Activated CD8-positive, alpha-beta T cell treated with anti-CD3 and anti-CD28 coated beads for 36 hours (primary cell): Measurements from ENCODE around the gene LAG3. TPM values are rescaled to one million over a fixed set of nuclear protein-coding genes. Genes with fewer than 3 reads are reported as not detected.
A peak's percentile ranks its signal among the peaks of the same experiment; 100 is the strongest.

Experiments
- ATAC-seq: fragments of 200-7000 bp; cut with Tn5 transposase; one replicate; pipeline ENCODE4 v1.10.0; 2021; ENCODE audit warnings: mild to moderate bottlenecking, moderate library complexity
- CTCF ChIA-PET: fragments of 350-600 bp; sonication (Branson Sonifier 250); formaldehyde crosslinking; loops from one replicate; lab custom pipeline; 2021; ENCODE audit warnings: antibody characterized with exemption; lab: Charles Lee
- POLR2A ChIA-PET: fragments of 350-600 bp; sonication (Branson Sonifier 250); formaldehyde crosslinking; loops from one replicate; lab custom pipeline; 2021; ENCODE audit warnings: antibody characterized with exemption; lab: Charles Lee
- DNase-seq: peaks from one replicate; pipeline ENCODE4 v3.0.0-alpha.2; 2020
- H3K27ac Mint-ChIP-seq: one replicate; pipeline ENCODE4 v1.8.0; 2021; ENCODE audit warnings: mild to moderate bottlenecking, mixed read lengths
- H3K27me3 Mint-ChIP-seq: one replicate; pipeline ENCODE4 v1.8.0; 2021; ENCODE audit warnings: mixed read lengths
- H3K36me3 Mint-ChIP-seq: one replicate; pipeline ENCODE4 v1.8.0; 2021; ENCODE audit warnings: low read depth, mixed read lengths
- H3K4me1 Mint-ChIP-seq: one replicate; pipeline ENCODE4 v1.8.0; 2021; ENCODE audit warnings: low read depth, mixed read lengths
- H3K4me3 Mint-ChIP-seq: one replicate; pipeline ENCODE4 v1.8.0; 2021; ENCODE audit warnings: mild to moderate bottlenecking, moderate library complexity, mixed read lengths
- H3K9me3 Mint-ChIP-seq: one replicate; pipeline ENCODE4 v1.8.0; 2021; ENCODE audit warnings: mixed read lengths
- intact Hi-C: fragments of 100-400 bp; cut with micrococcal nuclease; formaldehyde crosslinking; loops from one replicate; pipeline ENCODE4 v1.10.0; 2022
- total RNA-seq, 2 experiments: library from RNA; stranded (reverse); gene quantifications; one replicate each; pipeline ENCODE4 v1.2.3, GENCODE V29; 2021
- TF ChIP-seq, protein P1 (sequence below): fragments of 200-600 bp; IDR thresholded peaks from one replicate; pipeline ENCODE4 v1.8.0; 2022; ENCODE audit warnings: antibody characterized with exemption, mild to moderate bottlenecking

LAG3 gene
- total RNA-seq, 2 experiments from 2014 or later: 264 to 268 TPM

DNA sequence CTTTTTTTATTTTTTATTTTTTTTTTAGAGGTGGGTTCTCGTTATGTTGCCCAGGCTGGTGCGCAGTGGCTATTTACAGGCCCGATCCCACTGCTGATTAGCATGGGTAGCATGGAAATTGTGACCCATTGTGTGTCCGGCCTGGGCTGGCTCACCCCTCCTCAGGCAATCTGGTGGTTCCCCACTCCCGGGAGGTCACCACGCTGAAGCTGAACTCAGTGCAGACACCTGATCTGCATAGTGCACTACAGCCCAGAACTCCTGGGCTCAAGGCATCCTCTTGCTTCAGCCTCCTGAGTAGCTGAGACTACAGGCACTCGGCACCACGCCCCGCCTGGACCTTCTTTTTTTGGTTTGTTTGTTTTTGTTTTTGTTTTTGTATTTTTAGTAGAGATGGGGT lies 11.5 kb downstream of the LAG3 start:
- CTCF ChIA-PET: interaction anchor here (0.9 to 10.0 kb wide), 5 partner anchors 9 to 88 kb away, joined by 3 to 117 read pairs (median 4); partner anchors contain the start of genes MLF2 and PTMS
- DNase-seq (no peak), ATAC-seq (no peak)
- Mint-ChIP-seq H3K9me3 (no peaks in the 10 kb centered on the region), H3K4me3 (peak overlapping the region; percentile 31), H3K27me3 (no peaks in the 10 kb centered on the region), H3K4me1 (peaks cover 69% of the 10 kb centered on the region), H3K36me3 (peaks cover 3% of the 10 kb centered on the region), H3K27ac (no peak overlapping the region)
- TF ChIP-seq, protein P1, sequence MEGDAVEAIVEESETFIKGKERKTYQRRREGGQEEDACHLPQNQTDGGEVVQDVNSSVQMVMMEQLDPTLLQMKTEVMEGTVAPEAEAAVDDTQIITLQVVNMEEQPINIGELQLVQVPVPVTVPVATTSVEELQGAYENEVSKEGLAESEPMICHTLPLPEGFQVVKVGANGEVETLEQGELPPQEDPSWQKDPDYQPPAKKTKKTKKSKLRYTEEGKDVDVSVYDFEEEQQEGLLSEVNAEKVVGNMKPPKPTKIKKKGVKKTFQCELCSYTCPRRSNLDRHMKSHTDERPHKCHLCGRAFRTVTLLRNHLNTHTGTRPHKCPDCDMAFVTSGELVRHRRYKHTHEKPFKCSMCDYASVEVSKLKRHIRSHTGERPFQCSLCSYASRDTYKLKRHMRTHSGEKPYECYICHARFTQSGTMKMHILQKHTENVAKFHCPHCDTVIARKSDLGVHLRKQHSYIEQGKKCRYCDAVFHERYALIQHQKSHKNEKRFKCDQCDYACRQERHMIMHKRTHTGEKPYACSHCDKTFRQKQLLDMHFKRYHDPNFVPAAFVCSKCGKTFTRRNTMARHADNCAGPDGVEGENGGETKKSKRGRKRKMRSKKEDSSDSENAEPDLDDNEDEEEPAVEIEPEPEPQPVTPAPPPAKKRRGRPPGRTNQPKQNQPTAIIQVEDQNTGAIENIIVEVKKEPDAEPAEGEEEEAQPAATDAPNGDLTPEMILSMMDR: no peak
- intact Hi-C loops: loop anchor here (5.0 kb wide), 1 partner anchor 43 kb away; the partner anchor contains the start of gene P3H3
- POLR2A ChIA-PET: no interaction called here

DNA sequence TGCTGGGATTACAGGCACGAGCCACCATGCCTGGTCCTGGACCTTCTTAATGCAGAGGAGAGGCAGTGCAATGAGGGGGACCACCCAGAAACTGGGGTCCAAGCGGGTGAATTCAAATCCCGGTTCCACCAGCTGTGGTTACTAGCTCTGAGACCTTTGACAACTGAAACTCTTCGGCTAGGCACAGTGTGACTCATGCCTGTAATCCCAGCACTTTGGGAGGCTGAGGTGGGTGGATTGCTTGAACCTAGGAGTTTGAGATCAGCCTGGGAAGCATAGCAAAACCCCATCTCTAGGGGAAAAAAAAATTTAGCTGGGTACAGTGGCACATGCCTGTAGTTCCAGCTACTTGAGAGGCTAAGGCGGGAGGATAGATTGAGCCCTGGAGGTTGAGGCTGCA lies 12.0 kb downstream of the LAG3 start:
- no peaks in the 10 kb centered on the region for H3K9me3 Mint-ChIP-seq
- no peak for DNase-seq
- peaks cover 69% of the 10 kb centered on the region for H3K4me1 Mint-ChIP-seq
- no peak overlapping the region for H3K4me3 Mint-ChIP-seq
- intact Hi-C loops: loop anchor here (5.0 kb wide), 1 partner anchor 43 kb away; the partner anchor contains the start of gene P3H3
- TF ChIP-seq, protein P1: no peak
- H3K27ac Mint-ChIP-seq: no peak overlapping the region
- ATAC-seq: no peak
- H3K27me3 Mint-ChIP-seq: no peaks in the 10 kb centered on the region
- POLR2A ChIA-PET: interaction anchor here (1.1 kb wide), 1 partner anchor 18 kb away, joined by 3 read pairs; no protein-coding TSS in a partner anchor
- CTCF ChIA-PET: interaction anchor here (1.0 to 10.0 kb wide), 5 partner anchors 9 to 87 kb away, joined by 3 to 117 read pairs (median 4); partner anchors contain the start of genes MLF2 and PTMS
- H3K36me3 Mint-ChIP-seq: peaks cover 1% of the 10 kb centered on the region

DNA sequence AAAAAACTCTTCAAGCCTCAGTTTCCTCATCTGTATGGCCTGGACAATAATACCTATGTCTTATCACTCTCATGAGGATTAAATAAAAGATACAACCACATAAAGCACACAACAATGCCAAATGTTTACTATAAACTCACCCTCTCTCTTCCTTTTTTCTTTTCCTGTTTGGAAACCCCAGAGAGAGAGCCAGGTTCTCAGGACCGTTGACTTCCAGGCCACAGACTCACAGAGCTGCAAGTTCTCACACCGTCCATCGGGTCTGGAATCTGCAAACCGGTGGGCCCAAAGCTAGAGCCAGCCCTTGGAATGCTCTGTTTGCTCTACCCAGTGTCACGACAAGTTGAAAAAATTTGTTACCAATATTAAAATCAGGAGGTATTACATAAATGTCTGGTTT lies 12.4 kb downstream of the LAG3 start:
- Mint-ChIP-seq H3K4me1 (peaks cover 69% of the 10 kb centered on the region), H3K27ac (no peak overlapping the region), H3K27me3 (peaks cover 1% of the 10 kb centered on the region), H3K9me3 (no peaks in the 10 kb centered on the region), H3K4me3 (no peak overlapping the region), H3K36me3 (peaks cover 2% of the 10 kb centered on the region)
- TF ChIP-seq, protein P1: no peak
- CTCF ChIA-PET: interaction anchor here (1.1 to 10.0 kb wide), 4 partner anchors 18 to 87 kb away, joined by 3 to 117 read pairs (median 6); partner anchors contain the start of genes MLF2 and PTMS
- no peak for DNase-seq
- intact Hi-C loops: loop anchor here (5.0 kb wide), 1 partner anchor 43 kb away; the partner anchor contains the start of gene P3H3
- no peak for ATAC-seq
- POLR2A ChIA-PET: interaction anchor here (0.5 to 1.4 kb wide), 3 partner anchors 10 to 18 kb away, joined by 3 read pairs; no protein-coding TSS in a partner anchor

DNA sequence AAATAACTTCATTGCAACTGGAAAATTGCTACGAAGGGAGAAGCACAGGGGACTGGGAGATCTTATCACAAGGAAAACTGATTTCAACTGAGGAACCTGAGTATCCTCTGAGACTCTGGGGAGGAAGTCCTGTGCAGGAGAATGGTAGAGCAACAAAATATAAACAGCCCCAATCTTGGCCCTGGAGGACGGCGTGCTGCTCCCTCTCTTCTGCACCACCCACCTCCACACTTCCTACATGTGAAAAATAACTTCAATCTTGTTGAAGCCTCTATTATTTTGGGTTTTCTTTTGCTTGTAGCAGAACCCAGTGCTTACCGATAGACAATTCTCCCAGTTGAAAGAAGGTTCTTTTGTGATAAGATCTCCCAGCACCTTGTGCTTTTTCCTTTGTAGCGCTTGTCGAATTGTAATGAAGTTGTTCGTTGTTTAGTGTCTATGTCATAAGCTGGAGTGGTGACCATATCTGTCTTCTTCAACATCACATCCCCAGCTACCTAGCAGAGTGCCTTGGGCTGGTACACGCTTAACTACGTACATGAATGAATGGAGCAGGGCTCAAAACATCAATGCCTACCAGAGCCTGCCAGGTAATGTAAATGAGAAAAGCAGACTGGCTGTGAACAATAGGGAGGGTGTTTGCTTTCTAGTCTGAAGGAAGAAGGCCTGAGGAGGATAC lies 14.2 kb downstream of the LAG3 start:
- Mint-ChIP-seq H3K4me1 (peaks cover 70% of the 10 kb centered on the region), H3K36me3 (peaks cover 3% of the 10 kb centered on the region), H3K27ac (peak overlapping the region; percentile 14), H3K9me3 (no peaks in the 10 kb centered on the region), H3K27me3 (peaks cover 2% of the 10 kb centered on the region), H3K4me3 (no peak overlapping the region)
- TF ChIP-seq, protein P1: no peak
- ChIA-PET CTCF (interaction anchor here (0.7 to 1.7 kb wide), 7 partner anchors 8 to 40 kb away, joined by 3 to 7 read pairs (median 3); no protein-coding TSS in a partner anchor), POLR2A (interaction anchor here (1.2 to 1.8 kb wide), 3 partner anchors 8 to 27 kb away, joined by 3 to 6 read pairs (median 3); partner anchors contain the start of gene LAG3)
- DNase-seq (no peak), ATAC-seq (peak; percentile 9)
- intact Hi-C loops: no loop called here
